NCI-H1417 treated with DMSO at 0.1 percent for 48 hours (cell line): ENCODE results near the gene BAIAP2L1.

Experiments
- DNase-seq: peaks from one replicate; lab custom pipeline; 2025; lab: John Stamatoyannopoulos, UW

Gene BAIAP2L1

GRCh38 chr7:98278936-98279335, 122.0 kb downstream of the BAIAP2L1 start:
- no peak for DNase-seq

DNA sequence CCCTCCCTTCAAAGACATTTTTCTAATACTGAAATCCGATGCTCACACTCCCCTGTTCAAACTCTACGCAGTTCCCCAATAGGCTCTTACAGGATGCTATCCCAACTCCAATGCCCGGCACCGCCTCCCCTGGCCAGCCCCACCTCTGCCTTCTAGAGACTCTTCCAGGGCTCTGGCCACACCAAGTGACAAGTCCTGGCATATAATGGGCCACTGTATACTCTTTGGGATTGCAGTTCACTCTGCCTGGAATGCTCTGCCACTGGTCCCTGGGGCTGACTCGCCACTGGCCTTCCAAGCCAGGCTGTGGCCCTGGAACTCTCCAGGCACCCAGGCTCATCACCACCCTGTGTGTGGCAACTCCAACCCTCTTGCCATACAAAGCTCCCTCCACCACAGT, 122.5 kb downstream of the BAIAP2L1 start:
- DNase-seq = no peak

DNA sequence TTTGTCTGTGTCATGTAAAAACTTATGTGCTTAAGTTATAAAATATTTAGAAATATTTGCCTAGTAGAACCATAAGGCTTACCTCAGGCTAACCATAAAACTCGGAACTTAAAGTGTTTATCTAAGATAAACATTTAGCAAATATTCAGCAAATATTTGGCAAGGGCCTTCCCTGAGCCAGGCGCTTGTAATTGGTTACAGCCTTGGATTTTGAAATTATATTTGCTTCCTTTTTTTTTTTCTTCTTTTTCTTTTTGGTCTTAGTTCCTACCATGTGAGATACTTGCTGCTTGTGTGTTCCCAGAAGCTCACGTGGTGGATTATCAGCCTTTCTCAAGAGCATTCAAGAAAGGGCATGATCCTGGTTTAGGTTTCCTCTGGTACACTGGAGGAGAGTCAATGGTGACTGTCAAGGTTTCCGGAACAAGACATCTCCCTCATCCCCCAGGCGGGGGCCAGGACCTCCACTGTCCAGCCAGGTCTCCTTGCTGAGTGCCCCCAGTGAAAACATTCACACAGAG, 124.6 kb downstream of the BAIAP2L1 start:
- DNase-seq = no peak

DNA sequence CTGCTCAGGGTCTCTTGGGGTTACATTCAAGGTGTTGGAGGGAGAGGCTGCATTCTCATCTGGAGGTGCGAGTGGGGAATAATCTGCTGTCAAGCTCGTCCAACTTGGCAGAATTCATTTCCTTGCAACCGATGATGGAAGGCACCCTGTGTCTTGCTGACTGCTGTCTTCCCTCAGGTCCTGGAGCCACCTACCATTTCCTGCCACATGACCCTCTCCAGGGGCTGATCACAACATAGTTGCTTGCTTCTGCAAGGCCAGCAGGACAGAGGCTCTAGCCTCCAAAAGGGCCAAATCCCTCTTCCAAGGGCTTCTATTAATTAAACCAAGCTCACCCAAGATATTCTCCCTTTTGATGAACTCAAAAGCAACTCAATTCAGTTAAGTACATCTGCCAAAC, 133.6 kb downstream of the BAIAP2L1 start:
- no peak for DNase-seq

- no peak for DNase-seq
Measured at GRCh38 chr7:98266840-98267239, 134.1 kb downstream of the BAIAP2L1 start.

DNA sequence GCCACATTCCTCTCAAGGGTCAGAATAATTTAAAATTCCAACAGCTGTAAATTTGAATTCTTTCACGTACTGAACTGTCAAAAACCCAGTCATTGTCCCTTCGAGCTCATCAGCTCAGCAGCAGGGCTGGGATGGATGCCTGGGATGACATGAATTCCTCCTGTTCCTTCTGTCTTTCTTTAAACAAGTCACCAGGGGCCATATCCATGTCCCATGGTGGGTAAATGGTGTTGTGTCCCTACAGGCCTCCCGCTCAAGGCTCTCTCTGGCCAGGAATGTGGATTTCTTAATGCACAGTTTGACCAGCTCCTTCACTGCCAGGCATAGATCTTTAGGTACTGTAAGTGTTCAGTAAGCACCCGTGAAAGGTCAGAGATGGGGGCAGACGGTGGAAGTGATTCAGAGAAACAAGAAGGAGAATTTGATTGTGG, 135.0 kb downstream of the BAIAP2L1 start:
- DNase-seq = no peak

GRCh38 chr7:98257701-98258100, 143.2 kb downstream of the BAIAP2L1 start:
- DNase-seq = no peak

GRCh38 chr7:98256431-98256830, 144.5 kb downstream of the BAIAP2L1 start:
- DNase-seq = no peak

DNA sequence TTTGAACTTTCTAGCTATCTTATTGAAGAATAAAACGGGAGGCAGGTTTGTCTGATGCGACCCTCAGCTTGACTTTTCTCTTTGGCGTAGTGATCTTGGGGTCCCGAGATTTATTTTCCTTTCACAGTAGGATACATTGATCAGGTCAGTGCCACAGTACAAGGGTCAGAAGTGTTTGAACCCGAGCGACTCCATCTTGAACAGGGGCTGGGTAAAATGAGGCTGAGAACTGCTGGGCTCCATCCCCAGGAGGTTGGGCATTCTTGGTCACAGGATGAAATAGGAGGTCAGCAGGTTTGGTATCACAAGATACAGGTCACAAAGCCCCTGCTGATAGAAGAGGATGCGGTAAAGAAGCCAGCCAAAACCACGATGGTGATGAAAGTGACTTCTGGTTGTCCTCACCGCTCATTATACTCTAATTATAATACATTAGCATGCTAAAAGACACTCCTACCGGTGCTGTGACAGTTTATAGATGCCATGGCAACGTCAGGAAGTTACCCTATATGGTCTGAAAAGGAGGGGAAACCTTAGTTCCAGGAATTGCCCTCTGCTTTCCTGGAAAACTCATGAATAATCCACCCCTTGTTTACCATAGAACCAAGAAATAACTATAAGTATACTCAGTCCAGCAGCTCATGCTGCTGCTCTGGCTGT, 145.8 kb downstream of the BAIAP2L1 start:
- no peak for DNase-seq

GRCh38 chr7:98254516-98254915, 146.4 kb downstream of the BAIAP2L1 start:
- DNase-seq = no peak

GRCh38 chr7:98252425-98253054, 148.3 kb downstream of the BAIAP2L1 start:
- DNase-seq = no peak

GRCh38 chr7:98251601-98252424, 149.1 kb downstream of the BAIAP2L1 start, which contains the start of gene TECPR1:
Gene TECPR1 (minus strand): TSS chr7:98252232. CDS start chr7:98246146, 6,086 bp downstream.
- DNase-seq = peak; percentile 61

- no peak for DNase-seq
Measured at GRCh38 chr7:98251231-98251600, 149.7 kb downstream of the BAIAP2L1 start.

DNA sequence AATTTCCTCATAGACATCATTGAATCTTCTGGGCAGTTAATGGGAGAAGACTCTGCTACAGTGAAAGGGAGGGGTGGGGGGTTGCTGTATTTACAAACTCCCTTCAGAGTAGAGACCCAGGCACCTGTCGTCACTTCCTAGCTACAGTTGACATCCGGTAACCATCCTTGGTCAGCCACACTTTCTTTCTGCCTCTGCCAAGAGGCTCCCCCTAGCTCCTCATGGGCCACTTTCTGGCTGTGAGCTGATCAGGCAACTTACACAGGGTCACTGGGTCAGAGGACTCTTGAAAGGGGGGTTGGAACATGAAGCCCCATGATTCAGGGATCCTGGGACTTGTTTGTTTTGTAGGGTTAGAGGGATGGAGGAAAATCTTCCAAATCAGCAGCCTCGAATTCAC, 150.1 kb downstream of the BAIAP2L1 start:
- DNase-seq = no peak

DNA sequence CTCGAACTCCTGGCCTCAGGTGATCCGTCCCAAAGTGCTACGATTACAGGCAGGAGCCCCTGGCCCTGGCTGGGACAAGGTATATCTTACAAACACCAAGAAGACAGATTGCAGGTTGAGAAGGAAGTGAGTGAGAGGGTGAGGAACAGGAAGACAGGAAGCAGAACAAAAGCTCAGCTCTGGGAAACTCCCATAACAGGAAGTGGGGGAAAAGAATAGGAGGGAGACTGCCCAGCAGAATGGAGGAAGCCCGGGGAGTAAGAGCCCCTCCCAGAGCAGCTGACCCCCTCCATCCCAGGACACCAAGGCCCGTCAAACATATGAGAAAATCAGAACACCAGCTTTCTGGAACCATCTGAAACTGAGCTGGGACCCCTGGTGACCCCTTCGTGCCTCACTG, 151.8 kb downstream of the BAIAP2L1 start:
- no peak for DNase-seq

GRCh38 chr7:98248156-98248555, 152.7 kb downstream of the BAIAP2L1 start:
- DNase-seq = no peak

DNA sequence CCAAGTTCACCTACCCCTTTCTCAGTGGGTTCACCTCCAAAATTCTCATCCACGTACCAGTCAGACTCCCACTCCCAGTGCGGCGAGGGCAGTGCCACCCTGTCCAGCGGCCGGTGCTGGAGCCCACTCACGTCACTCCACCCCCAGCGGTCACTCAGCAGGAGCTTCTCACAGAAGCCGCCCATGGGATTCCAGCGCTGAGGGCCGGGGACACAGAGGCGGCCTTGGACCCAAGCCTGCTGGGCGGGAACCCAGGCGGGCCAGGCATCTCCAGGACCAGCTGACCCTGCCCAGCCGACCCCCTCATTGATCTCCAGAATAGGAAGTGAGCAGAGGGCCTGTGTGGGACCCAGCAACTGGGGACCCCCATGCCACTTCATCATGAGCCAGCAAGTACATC, 156.0 kb downstream of the BAIAP2L1 start:
- DNase-seq = no peak

- no peak for DNase-seq
Measured at GRCh38 chr7:98242934-98243333, 158.0 kb downstream of the BAIAP2L1 start.

GRCh38 chr7:98242342-98242741, 158.5 kb downstream of the BAIAP2L1 start:
- DNase-seq = no peak

DNA sequence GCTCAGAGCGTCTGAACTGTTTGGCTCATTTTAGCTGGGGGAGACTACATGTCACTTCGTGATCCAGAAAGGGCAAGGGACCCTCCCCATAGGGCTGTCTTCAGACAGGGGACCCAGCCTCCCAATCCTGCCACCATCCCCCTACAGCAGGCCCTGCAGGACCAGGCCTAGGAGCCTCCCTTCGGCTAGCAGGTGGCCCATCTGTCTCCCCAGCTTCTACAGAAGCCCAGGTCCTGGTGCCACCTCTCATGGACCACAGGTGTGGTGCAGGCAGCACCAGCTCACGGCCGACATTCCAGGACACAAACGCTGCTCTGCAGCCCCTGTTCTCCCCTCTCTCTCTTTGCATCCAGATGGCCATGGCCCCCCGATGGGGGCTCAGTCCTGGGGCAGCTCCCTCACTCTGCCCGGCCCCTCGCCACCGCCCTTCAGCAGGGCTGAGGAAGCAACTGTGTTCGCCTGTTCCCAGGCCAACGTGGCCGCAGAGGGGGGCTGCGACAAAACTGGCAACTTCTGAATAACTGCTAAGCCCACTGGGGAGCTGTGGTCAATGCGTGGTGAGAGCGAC, 159.1 kb downstream of the BAIAP2L1 start:
- no peak for DNase-seq
